Diencephalon (tissue), 1 donor: ENCODE results near the gene CREB3L1. TPM values are rescaled to one million over a fixed set of nuclear protein-coding genes. Genes with fewer than 3 reads are reported as not detected.

Experiments
- total RNA-seq: library from RNA; depleted of rRNA; stranded (reverse); fragments of >200 nt; gene quantifications from one replicate; pipeline ENCODE4 v1.2.3, GENCODE V29; 2014

CREB3L1 gene
- 2.5 TPM for total RNA-seq

GRCh38 chr11:46277622-46278386, at the start of gene CREB3L1:
Gene CREB3L1 (plus strand): TSS chr11:46277662. CDS start chr11:46278112, 450 bp downstream.

GRCh38 chr11:46346886-46347636, 69.6 kb downstream of the CREB3L1 start, which contains the start of gene DGKZ:
Gene DGKZ (plus strand): TSS chr11:46347463. CDS start chr11:46347660, 197 bp downstream.

Other genes starting within 250 kb of the CREB3L1 start
- 37.8 TPM for gene PHF21A, start 156.2 kb upstream of the CREB3L1 start, total RNA-seq
- 54.2 TPM for gene DGKZ, start 69.8 kb downstream of the CREB3L1 start, total RNA-seq
- 21.7 TPM for gene MDK, start 104.0 kb downstream of the CREB3L1 start, total RNA-seq
- 13.4 TPM for gene CHRM4, start 114.1 kb downstream of the CREB3L1 start, total RNA-seq